Common myeloid progenitor, CD34-positive (primary cell): ENCODE measurements around the gene MGAT5B.

Experiments used
- CTCF ChIA-PET: fragments of 350-600 bp; sonication (Branson Sonifier 250); formaldehyde crosslinking; loops from one replicate; lab custom pipeline; 2021; ENCODE audit warnings: antibody characterized with exemption; lab: Charles Lee
- POLR2A ChIA-PET: fragments of 350-600 bp; sonication (Branson Sonifier 250); formaldehyde crosslinking; loops from one replicate; lab custom pipeline; 2021; ENCODE audit warnings: antibody characterized with exemption; lab: Charles Lee
- DNase-seq, 3 donors: peaks; one replicate each; pipeline versions ENCODE4 v3.0.0 to v3.0.0-alpha.2; 2013
- H3K27ac ChIP-seq, 2 experiments: 1 replicate in 1 of 2; 2 replicates in 1 of 2; pipeline ENCODE4 v1.7.0; 2013; ENCODE audit warnings: inconsistent platforms in 2 of 2, low read length in 2 of 2, mild to moderate bottlenecking in 2 of 2, low read depth in 1 of 2, moderate library complexity in 1 of 2; ENCODE audit not compliant: severe bottlenecking in 2 of 2, insufficient read depth in 1 of 2, poor library complexity in 1 of 2
- H3K27me3 ChIP-seq, 5 experiments: replicated peaks in 2 of 5; 1 replicate in 3 of 5; 2 replicates in 2 of 5; pipeline versions ENCODE4 v1.6.1 to v1.7.0; 2013; ENCODE audit warnings: low read length in 4 of 5, mild to moderate bottlenecking in 2 of 5, moderate library complexity in 2 of 5, inconsistent platforms in 1 of 5; ENCODE audit not compliant: insufficient read depth in 5 of 5, control insufficient read depth in 4 of 5
- H3K36me3 ChIP-seq, 4 experiments: 1 replicate in 2 of 4; 2 replicates in 2 of 4; pipeline versions ENCODE4 v1.6.1 to v1.7.0; 2013; ENCODE audit warnings: low read length in 3 of 4, control low read depth in 1 of 4, mild to moderate bottlenecking in 1 of 4; ENCODE audit not compliant: control insufficient read depth in 4 of 4, insufficient read depth in 4 of 4
- H3K4me1 ChIP-seq, 4 experiments: 1 replicate in 3 of 4; 2 replicates in 1 of 4; pipeline versions ENCODE4 v1.6.1 to v1.7.1; 2013; ENCODE audit warnings: low read length in 3 of 4, mild to moderate bottlenecking in 3 of 4, control low read depth in 1 of 4, inconsistent platforms in 1 of 4, moderate library complexity in 1 of 4; ENCODE audit not compliant: control insufficient read depth in 4 of 4, insufficient read depth in 4 of 4; ENCODE audit errors: control extremely low read depth in 1 of 4
- H3K4me3 ChIP-seq, 7 experiments: 1 replicate in 4 of 7; 2 replicates in 3 of 7; pipeline versions ENCODE4 v1.5.1 to v1.7.0; 2013; ENCODE audit warnings: mild to moderate bottlenecking in 7 of 7, low read length in 6 of 7, moderate library complexity in 6 of 7, inconsistent platforms in 2 of 7, low read depth in 2 of 7, control low read depth in 1 of 7; ENCODE audit not compliant: insufficient read depth in 4 of 7, control insufficient read depth in 1 of 7; ENCODE audit errors: extremely low read depth in 1 of 7
- H3K9me3 ChIP-seq, 5 experiments: 1 replicate in 4 of 5; 2 replicates in 1 of 5; pipeline versions ENCODE4 v1.6.1 to v1.7.1; 2013; ENCODE audit warnings: low read length in 4 of 5, mild to moderate bottlenecking in 2 of 5, inconsistent platforms in 1 of 5, low read depth in 1 of 5, moderate library complexity in 1 of 5; ENCODE audit not compliant: control insufficient read depth in 4 of 5, insufficient read depth in 2 of 5; ENCODE audit errors: control extremely low read depth in 1 of 5
- WGBS: methylation state at CpG from one replicate; pipeline ENCODE4 v1.1.5; 2013; ENCODE audit not compliant: insufficient coverage; 5-methylcytosine and 5-hydroxymethylcytosine counted together

Gene MGAT5B

DNA sequence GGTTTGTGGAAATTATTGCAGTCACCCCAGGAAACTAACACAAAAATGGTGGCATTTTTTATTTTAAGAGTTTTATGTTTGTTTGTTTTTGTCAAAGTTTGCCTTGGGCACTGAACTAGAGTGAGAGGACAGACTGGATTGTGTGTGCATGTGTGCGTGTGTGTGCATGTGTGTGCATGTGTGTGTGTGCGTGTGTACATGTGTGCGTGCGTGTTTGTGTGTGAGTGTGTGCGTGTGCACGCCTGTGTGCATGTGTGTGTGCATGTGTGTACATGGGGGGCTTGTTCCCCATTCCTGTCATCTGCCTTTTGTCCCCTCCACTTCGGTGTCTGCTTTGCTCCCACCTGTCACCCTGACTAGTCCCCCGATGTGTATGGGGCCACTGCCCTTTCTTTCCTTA, 32.5 kb downstream of the MGAT5B start:
- H3K9me3 ChIP-seq = no peaks in the 10 kb centered on the region
- POLR2A ChIA-PET = no interaction called here
- no peaks in the 10 kb centered on the region for H3K4me1 ChIP-seq
- H3K27me3 ChIP-seq = peaks cover 0 to 3% (median 0%) of the 10 kb centered on the region in 5 experiments
- DNase-seq = no peak
- 100% methylated on average over 1 of the region's 8 CpGs for WGBS
- H3K27ac ChIP-seq = no peak overlapping the region
- CTCF ChIA-PET = no interaction called here
- H3K36me3 ChIP-seq = no peaks in the 10 kb centered on the region
- no peak overlapping the region for H3K4me3 ChIP-seq

DNA sequence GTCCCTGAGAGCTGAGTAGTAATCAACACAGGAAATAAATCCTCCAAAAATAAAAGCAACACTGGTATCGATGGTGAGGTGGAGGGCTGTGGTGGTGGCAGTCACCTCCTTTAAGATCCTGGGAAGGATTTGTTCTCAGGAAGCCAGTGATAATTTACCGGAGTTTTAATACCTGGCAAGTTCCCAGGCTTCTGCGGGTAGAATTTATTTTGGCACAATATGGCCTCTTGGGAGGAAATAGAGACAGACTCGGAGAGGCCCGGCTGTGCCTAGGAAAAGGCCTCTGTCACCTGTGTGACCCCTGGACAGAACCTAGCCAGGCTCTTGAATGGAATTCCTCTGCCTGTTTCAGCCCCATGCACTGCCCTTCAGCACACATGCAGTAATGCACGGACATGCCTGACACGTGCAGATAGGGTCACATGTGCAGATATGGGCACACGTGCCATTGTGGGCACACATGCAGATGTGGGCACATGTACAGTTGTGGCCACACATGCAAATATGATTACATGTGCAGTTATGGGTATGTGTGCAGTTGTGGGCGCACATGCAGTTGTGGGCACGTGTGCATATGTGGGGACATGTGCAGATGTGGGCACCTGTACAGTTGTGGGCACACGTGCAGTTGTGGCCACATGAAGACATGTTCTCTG, 33.5 kb downstream of the MGAT5B start:
- DNase-seq = no peak
- Histone ChIP-seq H3K4me1 (no peaks in the 10 kb centered on the region), H3K27me3 (peaks cover 0 to 9% (median 0%) of the 10 kb centered on the region in 5 experiments), H3K9me3 (no peaks in the 10 kb centered on the region), H3K4me3 (no peak overlapping the region), H3K36me3 (no peaks in the 10 kb centered on the region), H3K27ac (no peak overlapping the region)
- 91% methylated on average over 10 of the region's 11 CpGs for WGBS
- CTCF ChIA-PET = no interaction called here
- POLR2A ChIA-PET = interaction anchor here (0.6 kb wide), 1 partner anchor 131 kb away, joined by 6 read pairs; no protein-coding TSS in a partner anchor

- Histone ChIP-seq H3K4me3 (no peak overlapping the region), H3K4me1 (no peaks in the 10 kb centered on the region), H3K9me3 (peaks cover 0 to under 1% (median 0%) of the 10 kb centered on the region in 5 experiments), H3K27ac (no peak overlapping the region), H3K36me3 (no peaks in the 10 kb centered on the region), H3K27me3 (peaks cover 0 to 9% (median 0%) of the 10 kb centered on the region in 5 experiments)
- POLR2A ChIA-PET = no interaction called here
- no peak for DNase-seq
- 100% methylated on average over 10 of the region's 14 CpGs for WGBS
- CTCF ChIA-PET = interaction anchor here (1.0 kb wide), 1 partner anchor 8 kb away, joined by 3 read pairs; no protein-coding TSS in a partner anchor
Observed at GRCh38 chr17:76902476-76902875, 34.3 kb downstream of the MGAT5B start.

GRCh38 chr17:76903631-76904030, 35.4 kb downstream of the MGAT5B start:
- H3K4me3 ChIP-seq = no peak overlapping the region
- peaks cover 0 to 9% (median 0%) of the 10 kb centered on the region in 5 experiments for H3K27me3 ChIP-seq
- 92% methylated on average over 8 of the region's 9 CpGs for WGBS
- ChIA-PET CTCF (no interaction called here), POLR2A (no interaction called here)
- peaks cover 0 to 4% (median 0%) of the 10 kb centered on the region in 5 experiments for H3K9me3 ChIP-seq
- no peaks in the 10 kb centered on the region for H3K4me1 ChIP-seq
- H3K27ac ChIP-seq = no peak overlapping the region
- no peaks in the 10 kb centered on the region for H3K36me3 ChIP-seq
- DNase-seq = no peak

GRCh38 chr17:76904116-76904515, 35.9 kb downstream of the MGAT5B start:
- H3K36me3 ChIP-seq = no peaks in the 10 kb centered on the region
- CTCF ChIA-PET = no interaction called here

GRCh38 chr17:76905036-76905435, 36.8 kb downstream of the MGAT5B start:
- 100% methylated on average over 8 of the region's 8 CpGs for WGBS
- no peaks in the 10 kb centered on the region for H3K4me1 ChIP-seq
- H3K36me3 ChIP-seq = no peaks in the 10 kb centered on the region
- no peak overlapping the region for H3K4me3 ChIP-seq
- peaks cover 0 to 4% (median 0%) of the 10 kb centered on the region in 5 experiments for H3K9me3 ChIP-seq
- CTCF ChIA-PET = interaction anchor here (0.5 kb wide), 1 partner anchor 9 kb away, joined by 4 read pairs; no protein-coding TSS in a partner anchor
- peaks cover 0 to 9% (median 0%) of the 10 kb centered on the region in 5 experiments for H3K27me3 ChIP-seq
- no peak overlapping the region for H3K27ac ChIP-seq
- POLR2A ChIA-PET = no interaction called here
- DNase-seq = no peak

More at GRCh38 chr17:76904116-76904515, 35.9 kb downstream of the MGAT5B start:
- DNase-seq = no peak
- Histone ChIP-seq H3K9me3 (peaks cover 0 to 4% (median 0%) of the 10 kb centered on the region in 5 experiments), H3K27ac (no peak overlapping the region), H3K27me3 (peaks cover 0 to 9% (median 0%) of the 10 kb centered on the region in 5 experiments), H3K4me3 (no peak overlapping the region), H3K4me1 (no peaks in the 10 kb centered on the region)
- 95% methylated on average over 10 of the region's 13 CpGs for whole genome bisulfite sequencing
- POLR2A ChIA-PET = no interaction called here

GRCh38 chr17:76905836-76906235, 37.6 kb downstream of the MGAT5B start:
- no peak for DNase-seq
- ChIA-PET POLR2A (no interaction called here), CTCF (interaction anchor here (0.5 kb wide), 1 partner anchor 9 kb away, joined by 4 read pairs; no protein-coding TSS in a partner anchor)
- Histone ChIP-seq H3K4me1 (no peaks in the 10 kb centered on the region), H3K27me3 (peaks cover 0 to 9% (median 0%) of the 10 kb centered on the region in 5 experiments), H3K36me3 (no peaks in the 10 kb centered on the region), H3K9me3 (peaks cover 0 to 4% (median 0%) of the 10 kb centered on the region in 5 experiments), H3K27ac (no peak overlapping the region), H3K4me3 (no peak overlapping the region)
- 78% methylated on average over 16 of the region's 17 CpGs for WGBS
